HG03025 (cell line): ENCODE results near the gene HIPK2.

Experiments
- ATAC-seq: cut with Tn5 transposase; IDR thresholded peaks from one replicate; pipeline ENCODE4 v1.9.1; 2021; ENCODE audit warnings: mild to moderate bottlenecking, moderate library complexity; ENCODE audit not compliant: unreplicated experiment, low FRiP score

Gene HIPK2

DNA sequence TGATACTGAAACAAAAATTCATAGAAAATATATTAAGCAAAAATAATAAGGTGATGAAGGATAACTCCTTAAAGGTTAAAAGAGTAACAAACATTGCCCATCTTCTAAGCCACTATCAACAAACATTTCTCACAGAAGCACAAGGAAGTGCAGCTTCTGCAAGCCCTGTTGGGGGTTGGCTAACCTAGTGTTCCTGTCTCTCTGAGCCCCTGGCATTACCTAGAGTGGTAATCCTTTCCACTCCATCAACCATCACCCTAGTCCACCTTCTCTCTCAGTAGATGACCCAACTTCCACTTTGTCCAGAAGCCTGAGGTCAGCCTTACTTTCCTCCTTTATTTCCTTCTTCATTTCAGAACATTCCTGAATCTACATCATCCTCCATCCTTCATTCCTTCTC lies 59.7 kb downstream of the HIPK2 start:
- ATAC-seq: no peak

GRCh38 chr7:139716156-139716942 lies 61.4 kb downstream of the HIPK2 start:
- ATAC-seq: no peak

- no peak for ATAC-seq
Measured at GRCh38 chr7:139715194-139715815, 62.5 kb downstream of the HIPK2 start.

- peak; percentile 88 for ATAC-seq
Measured at GRCh38 chr7:139714163-139714901, 63.5 kb downstream of the HIPK2 start.

- no peak for ATAC-seq
Measured at GRCh38 chr7:139713526-139714162, 64.2 kb downstream of the HIPK2 start.

DNA sequence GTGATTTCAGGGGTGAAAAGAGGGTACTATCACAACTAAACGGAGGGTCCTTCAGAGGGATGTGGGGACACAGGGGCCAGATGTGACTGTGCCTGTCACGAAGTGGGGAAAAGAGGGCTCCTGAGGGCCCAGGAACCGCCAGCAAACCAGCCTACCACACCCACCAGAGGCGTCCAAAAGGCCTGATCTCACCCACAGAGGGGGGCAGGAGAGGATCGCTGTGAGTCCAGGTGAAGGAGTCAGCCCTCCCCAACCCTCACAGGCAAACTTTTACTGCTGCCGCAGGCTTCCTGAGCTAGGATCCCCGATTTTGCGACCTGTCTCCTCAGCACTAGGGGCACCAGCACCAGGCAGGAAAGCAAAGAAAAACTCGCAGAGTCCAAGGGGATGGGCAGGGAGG lies 64.7 kb downstream of the HIPK2 start:
- no peak for ATAC-seq

DNA sequence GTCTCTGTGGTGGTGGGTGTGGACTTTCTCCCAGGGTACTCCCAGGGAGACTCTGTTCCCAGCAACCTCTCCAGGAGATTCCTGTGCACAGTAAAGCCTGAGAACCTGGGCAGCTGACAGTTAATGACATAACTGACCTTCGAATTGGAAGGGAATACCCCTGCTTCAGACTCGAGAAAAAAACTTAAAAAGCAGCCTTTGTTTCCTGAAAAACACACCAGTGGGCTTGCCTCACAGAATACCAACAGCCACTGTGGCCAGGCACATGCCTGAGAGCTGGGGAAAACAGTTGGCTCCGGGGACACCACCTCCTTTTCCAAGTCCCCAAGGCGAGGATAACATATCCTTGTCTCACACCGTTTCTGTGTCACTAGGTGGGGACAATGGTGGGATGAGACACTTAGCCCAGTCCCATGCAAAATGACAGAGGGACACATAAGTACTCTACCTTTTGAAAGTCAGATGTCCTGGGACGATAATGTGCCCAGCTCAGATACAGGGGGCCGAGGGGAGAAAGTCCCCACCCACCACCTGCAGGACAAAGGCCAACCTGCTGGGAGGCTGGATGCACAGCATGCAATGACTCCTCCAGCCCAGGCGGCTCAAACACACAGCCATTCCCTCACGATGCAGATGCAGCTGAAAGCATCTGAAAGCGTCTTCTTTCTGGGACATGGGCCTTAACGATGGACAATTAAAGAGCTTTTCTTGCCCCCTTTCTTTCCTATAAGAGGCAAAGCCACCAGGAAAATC lies 65.6 kb downstream of the HIPK2 start:
- ATAC-seq: no peak

GRCh38 chr7:139710036-139710435 lies 67.8 kb downstream of the HIPK2 start:
- ATAC-seq: no peak

- no peak for ATAC-seq
Measured at GRCh38 chr7:139709485-139709884, 68.3 kb downstream of the HIPK2 start.

DNA sequence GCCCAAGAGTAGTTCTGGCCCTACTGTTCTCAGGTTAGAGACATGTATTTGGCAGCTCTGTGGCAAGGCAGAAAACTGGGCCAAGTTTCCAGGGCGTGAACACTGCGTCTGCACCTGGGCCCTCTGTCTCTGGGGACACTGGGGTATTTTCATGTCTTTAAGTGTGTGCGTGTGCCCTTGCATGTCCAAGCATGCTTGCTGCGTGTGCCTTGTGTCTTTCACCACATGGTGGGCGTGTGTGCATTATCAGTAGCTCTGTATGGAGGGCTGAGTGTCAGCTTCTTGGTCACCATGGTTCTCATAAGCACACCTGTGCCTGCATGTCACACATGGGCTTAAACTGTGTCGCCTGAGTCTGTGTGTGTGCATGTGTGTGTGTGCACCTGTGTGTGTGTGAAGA lies 69.3 kb downstream of the HIPK2 start:
- ATAC-seq: peak; percentile 57

DNA sequence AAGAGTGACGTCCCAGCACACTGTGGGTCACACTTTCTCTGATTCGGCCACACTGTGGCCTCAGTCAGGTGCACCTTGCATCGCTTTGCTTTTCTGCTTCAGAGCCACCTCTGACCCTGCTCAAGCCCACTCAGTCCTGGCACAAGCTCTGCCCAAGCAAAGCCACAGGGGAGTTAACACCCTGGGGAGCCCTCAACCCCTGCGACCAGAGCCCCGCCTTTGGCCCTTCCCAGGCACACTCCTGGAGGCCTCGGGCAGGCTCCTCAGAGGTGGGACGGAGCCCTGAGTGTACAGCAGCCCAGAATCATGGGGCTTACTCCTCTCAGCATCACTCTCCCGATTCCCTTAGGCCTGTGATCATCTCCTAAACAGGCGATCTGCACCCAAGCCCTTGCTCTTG lies 71.0 kb downstream of the HIPK2 start:
- ATAC-seq: no peak

GRCh38 chr7:139704308-139704879 lies 73.4 kb downstream of the HIPK2 start:
- ATAC-seq: no peak

DNA sequence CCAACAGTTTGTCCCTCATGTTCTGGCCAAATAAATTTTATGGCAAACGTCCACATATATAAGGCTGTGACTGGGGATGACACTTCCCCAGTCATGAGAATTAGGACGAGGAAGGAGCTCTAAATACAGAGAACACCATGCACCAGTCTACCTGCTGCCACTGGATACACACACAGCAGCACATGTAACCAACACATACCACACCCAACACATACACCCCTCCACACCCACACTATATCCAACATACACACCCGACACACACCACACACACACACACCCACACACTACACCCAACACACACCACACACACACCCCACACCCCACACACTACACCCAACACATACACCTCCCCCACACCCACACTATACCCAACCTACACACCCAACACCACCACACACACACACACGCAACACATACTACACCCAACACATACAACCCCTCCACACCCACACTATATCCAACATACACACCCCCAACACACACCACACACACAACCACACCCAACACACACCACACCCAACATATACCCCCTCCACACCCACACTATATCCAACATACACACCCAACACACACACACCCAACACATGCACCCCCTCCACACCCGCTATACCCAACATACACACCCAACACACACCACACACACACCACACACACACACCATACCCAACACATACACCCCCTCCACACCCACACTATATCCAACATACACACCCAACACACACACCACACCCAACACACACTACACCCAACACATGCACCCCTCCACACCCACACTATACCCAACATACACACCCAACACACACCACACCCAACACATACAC lies 74.1 kb downstream of the HIPK2 start:
- peak; percentile 6 for ATAC-seq

- peak; percentile 54 for ATAC-seq
Measured at GRCh38 chr7:139702811-139703486, 74.8 kb downstream of the HIPK2 start.

GRCh38 chr7:139702313-139702731 lies 75.5 kb downstream of the HIPK2 start:
- ATAC-seq: no peak

GRCh38 chr7:139701908-139702307 lies 75.9 kb downstream of the HIPK2 start:
- no peak for ATAC-seq

- ATAC-seq: no peak
Measured at GRCh38 chr7:139700505-139701235, 77.1 kb downstream of the HIPK2 start.
